ENCODE data around the gene C15orf39. TPM values are rescaled to one million over a fixed set of nuclear protein-coding genes. Genes with fewer than 3 reads are reported as not detected.

The C15orf39 gene
- total RNA-seq, 1 experiment from 2014 or later = 45.6 TPM

- no peak overlapping the region for H3K4ac ChIP-seq (ENCODE audit: low read depth, low read length)
- WGBS (ENCODE audit: extremely low coverage, insufficient read length, low lambda C conversion rate) = no CpG with 5 or more reads among the region's 11 CpGs
- H2BK5ac ChIP-seq (ENCODE audit: insufficient read length, low read length) = no peak overlapping the region
- H3K4me1 Mint-ChIP-seq = peaks cover 20 to 22% of the 10 kb centered on the region in 2 experiments
- no peaks in the 10 kb centered on the region for H3K27me3 ChIP-seq (ENCODE audit: insufficient read depth, low read length)
- H4K91ac ChIP-seq (ENCODE audit: insufficient read length, low read depth, low read length) = no peak overlapping the region
- no peak overlapping the region for H3K14ac ChIP-seq (ENCODE audit: insufficient read depth, low read length)
- H3K9me3 ChIP-seq (ENCODE audit: control insufficient read depth, low read depth, low read length) = no peaks in the 10 kb centered on the region
- no peak overlapping the region for H3K4me2 ChIP-seq (ENCODE audit: insufficient read depth, insufficient read length, low read length)
- no peak overlapping the region for H3K56ac ChIP-seq (ENCODE audit: insufficient read length, low read depth, low read length)
- H3K9ac ChIP-seq (ENCODE audit: extremely low read depth, insufficient read length, low read length) = no peak overlapping the region
- no peak overlapping the region for H2BK15ac ChIP-seq (ENCODE audit: low read depth, low read length)
- peaks cover 11% of the 10 kb centered on the region for H3K23me2 ChIP-seq (ENCODE audit: insufficient read length, low read depth, low read length, poor library complexity, severe bottlenecking)
- no peaks in the 10 kb centered on the region; a peak in 1 of 5 replicates for H3K9me3 Mint-ChIP-seq
- no peak overlapping the region for H3K4me3 Mint-ChIP-seq
- H2BK12ac ChIP-seq (ENCODE audit: insufficient read length, low read depth, low read length) = no peak overlapping the region
- no peak overlapping the region for H4K8ac ChIP-seq (replicated peaks; ENCODE audit: insufficient read length, low read depth, low read length)
- H4K5ac ChIP-seq (ENCODE audit: insufficient read length, low read depth, low read length) = no peak overlapping the region
- no peak overlapping the region for H3K27ac Mint-ChIP-seq
- no peak overlapping the region for H2AFZ ChIP-seq (ENCODE audit: low read length)
- peaks cover 31 to 46% (median 43%) of the 10 kb centered on the region in 3 experiments for H3K36me3 Mint-ChIP-seq (ENCODE audit: insufficient read depth in 1 of 3, low read depth in 3 of 3)
- no peak overlapping the region for H2BK20ac ChIP-seq (ENCODE audit: low read depth, low read length, poor library complexity, severe bottlenecking)
- no peaks in the 10 kb centered on the region; the same call in 1 of the 2 replicates for H3K27me3 Mint-ChIP-seq (ENCODE audit: low read depth)
- no peak for TF ChIP-seq CTCF (conservative IDR thresholded peaks at IDR 0.05)
- H4K20me1 ChIP-seq (ENCODE audit: control insufficient read depth, insufficient read depth, insufficient read length) = peaks cover 6% of the 10 kb centered on the region
- no peak overlapping the region for H3T11ph ChIP-seq (ENCODE audit: low read length)
- H3K23ac ChIP-seq (ENCODE audit: insufficient read length, low read depth, low read length) = no peak overlapping the region
- peaks cover 7% of the 10 kb centered on the region for H3K79me1 ChIP-seq (ENCODE audit: insufficient read depth, low read depth, low read length, poor library complexity, severe bottlenecking)
- H3K4me1 ChIP-seq (ENCODE audit: insufficient read depth, low read length) = peaks cover 4% of the 10 kb centered on the region
- no peak overlapping the region for H3K18ac ChIP-seq (ENCODE audit: insufficient read length, low read depth, low read length)
- no peak overlapping the region for H2BK120ac ChIP-seq (ENCODE audit: low read depth, low read length, poor library complexity, severe bottlenecking)
- DNase-seq = no peak
- no peak overlapping the region for H3K27ac ChIP-seq (ENCODE audit: insufficient read length, low read depth, low read length)
- H2AK5ac ChIP-seq (ENCODE audit: insufficient read length, low read length) = no peak overlapping the region
- H3K79me2 ChIP-seq (ENCODE audit: insufficient read depth, low read length) = peaks cover 33% of the 10 kb centered on the region; the same call in 1 of the 2 replicates
Measured at GRCh38 chr15:75206006-75206405, 4.3 kb downstream of the C15orf39 start.
